GM18511 (cell line): ENCODE data around the gene APCDD1L.
"Not testable (repeated sequence)": the region's sequence is repeated elsewhere in the genome, so short reads cannot be mapped to it uniquely, and the experiment has no call there.

Source experiments
- ATAC-seq: cut with Tn5 transposase; IDR thresholded peaks from one replicate; pipeline ENCODE4 v1.9.1; 2021; ENCODE audit warnings: mild to moderate bottlenecking, moderate library complexity; ENCODE audit not compliant: unreplicated experiment

APCDD1L gene

DNA sequence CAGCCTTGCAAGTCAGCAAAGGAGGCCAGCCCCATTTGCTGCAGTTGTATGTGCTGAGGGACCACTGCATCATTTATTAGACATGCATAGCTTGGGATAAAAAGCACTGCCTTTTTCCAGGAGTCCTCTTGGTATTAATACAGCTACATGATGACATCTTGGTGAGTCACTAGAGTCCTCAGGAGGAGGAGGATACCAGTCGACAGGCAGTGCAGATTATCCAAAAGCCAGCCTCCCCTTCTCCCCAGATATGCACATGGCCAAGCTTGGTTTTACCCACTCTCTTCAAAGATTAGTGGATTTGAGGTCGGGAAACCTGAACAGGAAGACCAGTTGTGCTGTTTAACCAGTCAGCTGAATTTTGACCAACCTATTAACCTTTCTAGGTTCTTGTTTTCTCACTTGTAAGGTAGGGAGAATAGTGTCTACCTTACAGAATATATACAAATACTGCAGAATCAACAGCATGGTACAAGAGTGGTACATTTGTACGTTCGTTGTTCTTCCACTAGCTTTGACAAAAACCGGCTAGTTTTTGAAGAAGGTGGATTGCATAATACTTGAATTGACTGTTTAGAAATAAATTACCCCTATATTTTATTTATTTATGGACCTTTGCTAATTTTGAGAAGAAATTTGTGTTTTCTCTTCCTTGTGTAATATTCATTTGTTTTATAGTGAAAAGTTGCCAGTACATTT lies 94.3 kb downstream of the APCDD1L start:
- no peak for ATAC-seq

DNA sequence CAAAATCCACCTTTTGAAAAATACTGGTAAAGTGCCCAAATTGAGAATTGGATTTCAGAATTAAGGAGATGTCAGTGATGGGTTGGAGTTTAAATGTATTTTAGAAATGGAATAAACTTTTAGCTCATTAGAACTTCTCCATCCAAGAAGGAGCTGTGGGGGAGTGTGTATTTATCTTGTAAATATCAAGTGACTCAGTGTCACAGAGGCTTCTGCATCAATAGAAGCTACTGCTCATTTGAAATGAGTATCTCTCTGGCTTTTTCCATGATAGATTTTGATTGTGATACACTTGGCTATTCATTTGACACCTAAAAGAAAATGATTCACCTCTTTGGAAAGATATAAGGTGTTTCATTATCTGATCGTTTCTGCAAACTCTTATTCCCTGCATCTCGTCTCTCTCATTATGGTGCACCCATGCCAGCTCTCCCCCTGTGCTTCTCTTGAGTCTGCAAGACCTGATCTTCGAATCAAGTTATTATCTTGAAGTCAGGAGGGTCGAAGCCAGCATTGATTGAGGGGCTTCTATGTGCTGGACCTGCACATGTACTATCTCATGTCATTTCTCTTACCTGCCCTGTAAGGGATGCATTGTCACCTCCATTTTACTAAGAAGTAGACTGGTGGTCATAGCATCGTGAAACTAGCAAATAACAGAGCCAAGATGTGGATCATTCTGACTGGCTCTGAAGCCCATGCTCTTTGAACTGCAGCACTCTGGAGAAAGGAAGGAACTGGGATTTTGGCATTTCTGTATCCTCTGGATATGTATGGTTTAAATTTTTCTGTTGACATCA lies 96.0 kb downstream of the APCDD1L start:
- ATAC-seq = no peak

GRCh38 chr20:58417438-58417837 lies 97.8 kb downstream of the APCDD1L start:
- ATAC-seq = no peak

DNA sequence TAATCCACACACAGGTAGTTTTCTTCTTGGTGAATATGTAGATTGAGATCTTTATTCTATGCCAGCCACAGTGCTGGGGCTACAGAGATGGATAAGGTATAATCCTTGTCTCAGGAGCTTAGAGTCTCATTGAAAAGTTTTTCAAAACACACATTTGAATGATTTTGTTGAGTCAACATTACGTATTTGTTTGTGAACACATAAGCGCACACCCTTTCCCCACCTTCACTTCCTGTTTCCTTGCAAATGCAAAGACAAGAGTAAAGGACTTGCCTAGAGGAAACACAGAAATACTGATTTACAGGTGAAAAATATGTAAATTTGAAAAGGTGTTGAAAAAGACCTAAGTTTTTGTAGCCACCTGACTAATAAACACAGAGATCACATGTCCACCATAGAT lies 98.4 kb downstream of the APCDD1L start:
- ATAC-seq = no peak

DNA sequence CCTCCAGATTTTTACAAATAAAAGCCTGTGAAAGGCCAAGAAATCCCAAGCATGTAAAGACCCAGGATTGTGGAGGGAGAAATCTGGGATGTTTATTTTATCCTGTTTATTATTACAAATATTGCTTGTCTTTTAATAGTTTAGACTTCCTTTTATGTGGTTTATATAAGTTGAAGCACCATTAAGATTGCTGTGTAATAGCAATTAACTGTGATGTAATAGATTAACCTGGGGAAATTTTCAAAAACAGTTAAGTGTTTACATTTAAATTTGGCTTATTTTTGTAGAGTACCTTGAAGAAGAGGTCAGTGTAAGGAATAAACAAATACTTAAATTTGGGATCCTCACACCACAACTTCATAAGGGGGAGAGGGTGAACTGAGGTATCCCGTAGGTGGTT lies 99.1 kb downstream of the APCDD1L start:
- ATAC-seq = no peak

DNA sequence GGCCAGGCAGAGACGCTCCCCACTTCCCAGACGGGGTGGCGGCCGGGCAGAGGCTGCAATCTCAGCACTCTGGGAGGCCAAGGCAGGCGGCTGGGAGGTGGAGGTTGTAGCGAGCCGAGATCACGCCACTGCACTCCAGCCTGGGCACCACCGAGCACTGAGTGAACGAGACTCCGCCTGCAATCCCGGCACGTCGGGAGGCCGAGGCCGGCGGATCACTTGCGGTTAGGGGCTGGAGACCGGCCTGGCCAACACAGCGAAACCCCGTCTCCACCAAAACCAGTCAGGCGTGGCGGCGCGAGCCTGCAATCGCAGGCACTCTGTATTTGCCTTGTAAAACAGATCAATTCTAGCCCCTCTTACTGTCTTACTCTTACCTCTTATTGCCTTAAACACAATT lies 100.4 kb downstream of the APCDD1L start:
- not testable (repeated sequence) for ATAC-seq

GRCh38 chr20:58414216-58414615 lies 101.0 kb downstream of the APCDD1L start:
- not testable (repeated sequence) for ATAC-seq
